Mesodermal cell (in vitro differentiated cells): Measurements from ENCODE around the gene LKAAEAR1.

ENCODE experiments used
- H3K27ac ChIP-seq: 2 replicates; pipeline ENCODE4 v1.7.0; 2013; ENCODE audit warnings: mild to moderate bottlenecking, low read depth, low read length, moderate library complexity; ENCODE audit not compliant: severe bottlenecking
- H3K36me3 ChIP-seq: 2 replicates; pipeline ENCODE4 v1.7.1; 2013; ENCODE audit warnings: mild to moderate bottlenecking, low read length, moderate library complexity; ENCODE audit not compliant: control insufficient read depth, insufficient read depth
- H3K4me1 ChIP-seq: one replicate; pipeline ENCODE4 v1.7.1; 2013; ENCODE audit warnings: mild to moderate bottlenecking, low read length; ENCODE audit not compliant: insufficient read depth, control insufficient read depth, poor library complexity, severe bottlenecking
- H3K4me3 ChIP-seq: 2 replicates; pipeline ENCODE4 v1.7.0; 2013; ENCODE audit warnings: low read length, control low read depth, mild to moderate bottlenecking; ENCODE audit not compliant: insufficient read depth, poor library complexity, severe bottlenecking; ENCODE audit errors: extremely low read depth
- H3K9me3 ChIP-seq: 2 replicates; pipeline ENCODE4 v1.7.1; 2013; ENCODE audit warnings: mild to moderate bottlenecking, low read length, moderate library complexity; ENCODE audit not compliant: control insufficient read depth
- WGBS, 2 experiments: methylation state at CpG; one replicate each; pipeline ENCODE4 v1.1.5; 2013; ENCODE audit warnings: missing lambda C conversion rate in 2 of 2; ENCODE audit not compliant: insufficient coverage in 2 of 2; 5-methylcytosine and 5-hydroxymethylcytosine counted together

The LKAAEAR1 gene

GRCh38 chr20:64077541-64077875, 6.7 kb downstream of the LKAAEAR1 start:
- no peak overlapping the region for H3K4me3 ChIP-seq
- WGBS, 2 experiments: 92 to 93% methylated on average over 3 to 6 of the region's 7 CpGs
- no peaks in the 10 kb centered on the region for H3K9me3 ChIP-seq
- H3K27ac ChIP-seq: no peak overlapping the region
- H3K36me3 ChIP-seq: peaks cover 7% of the 10 kb centered on the region
- peaks cover 8% of the 10 kb centered on the region for H3K4me1 ChIP-seq

- H3K9me3 ChIP-seq: no peaks in the 10 kb centered on the region
- H3K27ac ChIP-seq: no peak overlapping the region
- no peak overlapping the region for H3K4me3 ChIP-seq
- peaks cover 8% of the 10 kb centered on the region for H3K4me1 ChIP-seq
- peaks cover 7% of the 10 kb centered on the region for H3K36me3 ChIP-seq
- WGBS, 2 experiments: 96 to 100% methylated on average over 5 of the region's 8 CpGs
These were observed 7.1 kb downstream of the LKAAEAR1 start for GRCh38 chr20:64077094-64077493.

- Histone ChIP-seq H3K36me3 (peaks cover 7% of the 10 kb centered on the region), H3K4me1 (peaks cover 8% of the 10 kb centered on the region)
- 95 to 96% methylated on average over 13 to 14 of the region's 22 CpGs for WGBS, 2 experiments
These were observed 7.9 kb downstream of the LKAAEAR1 start for GRCh38 chr20:64076061-64076997.

GRCh38 chr20:64075556-64075955, 8.6 kb downstream of the LKAAEAR1 start:
- Histone ChIP-seq H3K27ac (no peak overlapping the region), H3K36me3 (peaks cover 7% of the 10 kb centered on the region), H3K4me1 (peaks cover 8% of the 10 kb centered on the region), H3K9me3 (no peaks in the 10 kb centered on the region), H3K4me3 (no peak overlapping the region)
- 86 to 90% methylated on average over 7 to 8 of the region's 12 CpGs for WGBS, 2 experiments

More at GRCh38 chr20:64076061-64076997, 7.9 kb downstream of the LKAAEAR1 start:
- Histone ChIP-seq H3K4me3 (no peak overlapping the region), H3K9me3 (no peaks in the 10 kb centered on the region), H3K27ac (no peak overlapping the region)

GRCh38 chr20:64074963-64075362, 9.2 kb downstream of the LKAAEAR1 start:
- H3K36me3 ChIP-seq: peaks cover 7% of the 10 kb centered on the region
- no peaks in the 10 kb centered on the region for H3K9me3 ChIP-seq
- no peak overlapping the region for H3K27ac ChIP-seq
- peaks cover 8% of the 10 kb centered on the region for H3K4me1 ChIP-seq
- WGBS, 2 experiments: 93 to 95% methylated on average over 8 of the region's 8 CpGs
- H3K4me3 ChIP-seq: no peak overlapping the region

- no peaks in the 10 kb centered on the region for H3K9me3 ChIP-seq
- no peak overlapping the region for H3K27ac ChIP-seq
- no peak overlapping the region for H3K4me3 ChIP-seq
- WGBS, 2 experiments: 94 to 96% methylated on average over 28 of the region's 28 CpGs
- H3K36me3 ChIP-seq: peaks cover 7% of the 10 kb centered on the region
- H3K4me1 ChIP-seq: peaks cover 8% of the 10 kb centered on the region
These were observed 9.9 kb downstream of the LKAAEAR1 start for GRCh38 chr20:64074184-64074789.

- H3K36me3 ChIP-seq: peaks cover 7% of the 10 kb centered on the region
- no peaks in the 10 kb centered on the region for H3K9me3 ChIP-seq
- no peak overlapping the region for H3K4me3 ChIP-seq
- peaks cover 4% of the 10 kb centered on the region for H3K4me1 ChIP-seq
- 95 to 97% methylated on average over 23 to 37 of the region's 37 CpGs for WGBS, 2 experiments
- H3K27ac ChIP-seq: no peak overlapping the region
These were observed 10.6 kb downstream of the LKAAEAR1 start for GRCh38 chr20:64073476-64074183.

- Histone ChIP-seq H3K27ac (no peak overlapping the region), H3K36me3 (peaks cover 7% of the 10 kb centered on the region), H3K9me3 (no peaks in the 10 kb centered on the region), H3K4me1 (no peaks in the 10 kb centered on the region), H3K4me3 (no peak overlapping the region)
- WGBS, 2 experiments: 93 to 96% methylated on average over 11 to 13 of the region's 14 CpGs
These were observed 11.6 kb downstream of the LKAAEAR1 start for GRCh38 chr20:64072498-64073063.

- no peak overlapping the region for H3K27ac ChIP-seq
- no peaks in the 10 kb centered on the region for H3K9me3 ChIP-seq
- no peaks in the 10 kb centered on the region for H3K4me1 ChIP-seq
- peaks cover 7% of the 10 kb centered on the region for H3K36me3 ChIP-seq
- 94 to 95% methylated on average over 26 to 30 of the region's 30 CpGs for WGBS, 2 experiments
- no peak overlapping the region for H3K4me3 ChIP-seq
These were observed 12.6 kb downstream of the LKAAEAR1 start for GRCh38 chr20:64071341-64072332.
